GM19463 (cell line): ENCODE measurements around the gene RAB23.
"Not testable (repeated sequence)": the region's sequence is repeated elsewhere in the genome, so short reads cannot be mapped to it uniquely, and the experiment has no call there.

Experiments
- ATAC-seq: cut with Tn5 transposase; IDR thresholded peaks from one replicate; pipeline ENCODE4 v1.9.1; 2021; ENCODE audit warnings: mild to moderate bottlenecking, moderate library complexity; ENCODE audit not compliant: unreplicated experiment

Gene RAB23

GRCh38 chr6:57243526-57243925 lies 21.4 kb upstream of the RAB23 start:
- not testable (repeated sequence) for ATAC-seq

DNA sequence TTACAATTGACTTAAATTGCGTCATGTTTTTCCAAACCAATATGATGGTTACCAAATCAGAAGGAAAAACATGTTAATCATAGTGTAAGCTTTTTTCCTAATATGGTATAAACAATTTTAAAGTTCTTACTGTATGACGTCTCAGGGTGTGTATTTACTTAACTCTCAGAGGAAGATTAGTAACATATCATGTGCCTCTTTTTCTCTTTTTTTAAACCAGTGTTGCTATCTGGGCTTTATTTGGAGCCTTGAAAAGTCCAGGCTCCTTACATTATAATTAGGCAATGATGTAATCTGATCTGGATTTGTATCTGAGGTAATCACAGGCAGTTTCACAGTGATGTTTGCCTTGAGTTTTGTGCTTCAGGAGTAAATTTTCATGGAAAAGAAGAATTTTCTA lies 20.4 kb upstream of the RAB23 start:
- no peak for ATAC-seq

GRCh38 chr6:57226221-57226620 lies 4.1 kb upstream of the RAB23 start:
- ATAC-seq = no peak

DNA sequence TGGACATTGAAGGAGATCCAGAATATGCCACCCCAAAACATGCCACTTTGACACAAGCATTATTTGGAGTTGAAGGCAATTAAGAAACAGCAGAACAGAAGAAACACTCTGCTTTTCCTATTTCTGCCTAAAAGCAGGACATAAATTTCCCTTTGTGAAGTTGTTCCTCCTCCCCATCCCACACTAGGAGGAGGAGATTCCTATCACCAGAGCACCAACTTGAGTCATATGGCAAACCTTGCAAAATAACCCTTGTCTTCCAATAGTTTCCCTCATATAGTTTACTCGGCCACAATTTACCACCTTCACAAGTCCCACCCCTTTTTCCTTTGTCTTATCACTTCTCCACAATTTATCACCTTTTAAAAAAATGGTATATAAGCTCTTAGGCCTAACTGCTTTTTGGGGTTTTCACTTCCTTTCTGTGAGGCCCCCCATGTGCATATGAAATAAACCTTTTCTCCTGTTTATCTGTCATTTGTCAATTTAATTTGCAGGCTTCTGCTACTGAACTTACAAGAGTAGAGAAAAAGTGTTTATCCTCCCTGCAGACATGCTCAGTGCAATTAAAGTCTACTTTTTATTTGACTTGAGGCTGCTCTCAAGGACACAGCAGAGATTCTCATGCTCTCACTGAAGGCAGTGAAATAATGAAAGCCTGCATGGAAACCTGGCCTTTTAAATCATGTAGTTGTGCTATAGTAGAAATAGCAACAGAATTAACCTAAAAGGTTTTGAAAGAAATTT lies 2.8 kb upstream of the RAB23 start:
- ATAC-seq = no peak

GRCh38 chr6:57222743-57223077 lies 603 bp upstream of the RAB23 start:
- ATAC-seq = no peak

DNA sequence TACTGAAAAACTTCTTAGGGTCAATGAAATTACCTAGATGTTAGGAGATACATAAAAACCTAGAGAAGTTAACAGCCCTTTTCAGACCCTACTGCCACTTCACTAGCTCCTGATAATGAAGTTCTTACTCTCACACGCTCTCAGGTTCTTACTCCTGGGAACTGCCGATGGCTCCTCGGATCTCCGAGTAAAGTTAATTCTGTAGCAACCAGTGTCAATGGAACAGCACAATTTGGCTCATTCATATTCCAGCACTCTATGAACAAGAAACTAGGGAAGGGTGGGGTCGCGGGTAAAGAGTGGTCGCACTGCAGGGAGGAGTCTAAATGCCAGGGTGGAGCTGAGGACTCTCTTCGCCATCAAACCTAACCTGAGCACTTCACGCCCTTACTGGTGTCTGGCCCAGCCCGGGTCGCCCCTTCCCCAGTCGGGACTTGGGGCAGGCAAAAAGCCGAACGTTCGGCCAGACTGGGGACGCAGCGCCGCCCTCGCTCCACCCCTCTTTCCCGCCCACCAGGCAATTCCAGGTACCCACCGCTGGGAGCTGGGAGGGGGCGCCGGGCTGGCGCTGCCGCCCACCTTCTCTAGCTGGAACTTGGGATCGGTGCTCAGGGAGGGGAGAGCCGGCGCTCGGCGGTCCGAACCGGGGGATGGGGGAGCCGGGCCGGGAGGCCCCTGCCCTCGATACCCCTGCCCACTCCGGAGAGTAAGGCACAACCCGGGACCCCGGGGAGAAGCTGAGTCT lies 744 bp downstream of the RAB23 start:
- ATAC-seq = peak; percentile 58

DNA sequence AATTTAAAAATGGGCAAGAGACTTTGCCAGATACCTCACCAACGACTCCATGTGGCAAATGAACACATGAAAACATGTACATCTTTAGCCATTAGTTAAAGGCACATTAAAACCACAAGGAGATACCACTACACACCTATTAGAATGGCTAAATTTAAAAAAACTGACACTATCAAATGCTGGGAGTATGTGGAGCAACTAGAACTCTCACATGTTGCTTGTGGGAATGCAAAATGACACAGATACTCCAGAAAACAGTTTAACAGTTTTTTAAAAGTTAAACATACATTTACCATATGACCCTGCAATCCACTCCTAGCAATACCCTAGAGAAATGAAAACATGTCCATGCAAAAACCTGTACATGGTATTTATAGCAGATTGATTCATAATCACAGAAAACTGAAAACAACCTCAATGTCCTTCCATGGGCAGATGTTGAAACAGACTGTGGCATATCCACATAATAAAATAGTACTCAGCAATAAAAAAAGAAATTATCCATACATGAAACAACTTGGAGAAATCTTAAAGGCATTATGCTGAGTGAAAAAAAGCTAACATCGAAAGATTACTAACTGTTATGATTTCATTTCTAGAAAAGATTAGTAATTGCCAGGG lies 1.9 kb downstream of the RAB23 start:
- no peak for ATAC-seq

GRCh38 chr6:57217270-57217669 lies 4.8 kb downstream of the RAB23 start:
- no peak for ATAC-seq

DNA sequence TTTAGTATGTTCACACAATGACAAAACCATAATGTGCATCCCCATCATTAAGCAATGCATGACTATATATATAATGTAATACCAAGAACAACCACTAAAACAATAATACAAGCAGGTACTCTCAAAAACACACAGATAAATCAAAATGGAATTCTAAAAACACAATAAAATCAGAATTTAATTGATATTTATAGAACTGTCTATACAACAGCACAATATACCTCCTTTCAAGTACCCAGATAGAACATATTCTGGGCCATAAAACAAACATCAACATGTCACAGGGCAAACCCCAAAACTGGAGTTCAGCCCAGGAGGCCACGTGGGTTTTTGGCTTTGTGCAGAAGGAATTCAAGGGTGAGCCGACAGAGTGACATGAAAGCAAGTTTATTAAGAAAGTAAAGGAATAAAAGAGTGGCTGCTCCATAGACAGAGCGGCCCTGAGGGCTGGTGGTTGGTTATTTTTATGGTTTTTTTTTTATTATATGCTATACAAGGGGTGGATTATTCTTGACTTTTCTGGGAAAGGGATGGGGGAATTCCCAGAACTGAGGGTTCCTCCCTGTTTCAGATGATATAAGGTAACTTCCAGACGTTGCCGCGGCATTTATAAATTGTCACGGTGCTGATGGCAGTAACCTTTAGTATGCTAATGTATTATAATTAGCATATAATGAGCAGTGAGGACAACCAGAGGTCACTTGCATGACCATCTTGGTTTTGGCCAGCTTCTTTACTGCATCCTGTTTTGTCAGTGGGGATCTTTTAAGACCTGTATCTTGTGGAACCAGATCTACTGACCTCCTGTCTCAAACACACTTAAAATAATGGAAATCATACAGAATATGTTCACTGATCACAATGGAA lies 5.6 kb downstream of the RAB23 start:
- ATAC-seq = no peak

- no peak for ATAC-seq
These were observed 6.8 kb downstream of the RAB23 start for GRCh38 chr6:57215260-57215659.

GRCh38 chr6:57210060-57210459 lies 12.0 kb downstream of the RAB23 start:
- no peak for ATAC-seq

GRCh38 chr6:57209030-57209429 lies 13.1 kb downstream of the RAB23 start:
- ATAC-seq = no peak

GRCh38 chr6:57207872-57208271 lies 14.2 kb downstream of the RAB23 start:
- ATAC-seq = no peak

GRCh38 chr6:57207141-57207540 lies 15.0 kb downstream of the RAB23 start:
- no peak for ATAC-seq

GRCh38 chr6:57205550-57206328 lies 16.4 kb downstream of the RAB23 start:
- ATAC-seq = peak; percentile 56

DNA sequence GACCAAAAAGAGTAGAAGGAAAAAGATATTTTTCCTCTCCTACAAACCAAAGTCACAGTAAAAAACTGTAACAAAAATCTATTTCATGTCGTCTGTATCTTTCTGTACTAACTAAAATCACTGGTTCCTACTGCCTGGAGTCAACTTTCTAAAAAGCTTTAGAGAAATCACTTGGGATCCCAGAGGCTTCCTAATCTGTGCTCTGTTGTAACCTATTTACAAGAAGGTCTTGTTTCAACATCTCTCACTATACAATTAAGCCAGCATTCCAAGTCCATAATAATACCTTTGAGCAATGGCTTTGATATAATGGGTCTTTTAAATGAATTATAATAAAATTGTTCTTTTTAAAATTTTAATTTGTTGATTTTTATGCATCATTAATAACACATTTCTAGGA lies 20.4 kb downstream of the RAB23 start:
- ATAC-seq = no peak

- ATAC-seq = no peak
These were observed 23.0 kb downstream of the RAB23 start for GRCh38 chr6:57198926-57199636.

DNA sequence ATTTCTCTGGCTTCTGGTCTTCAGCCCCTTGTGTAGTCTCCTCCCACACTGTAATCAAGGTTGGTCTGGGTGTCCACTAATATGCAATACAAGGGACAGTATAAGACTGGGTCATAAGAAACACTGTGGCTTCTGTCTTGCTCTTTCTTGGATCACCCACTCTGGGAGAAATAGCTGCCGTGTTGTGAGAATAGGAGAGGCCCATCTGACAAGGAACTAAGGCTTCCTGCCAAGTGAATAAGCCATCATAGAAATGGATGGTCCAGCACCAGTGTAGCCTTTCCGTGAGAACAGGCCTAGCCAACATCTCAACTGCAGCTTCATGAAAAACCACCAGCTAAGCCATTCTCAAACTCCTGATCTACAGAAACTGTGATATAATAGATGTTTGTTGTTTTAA lies 26.6 kb downstream of the RAB23 start:
- no peak for ATAC-seq

DNA sequence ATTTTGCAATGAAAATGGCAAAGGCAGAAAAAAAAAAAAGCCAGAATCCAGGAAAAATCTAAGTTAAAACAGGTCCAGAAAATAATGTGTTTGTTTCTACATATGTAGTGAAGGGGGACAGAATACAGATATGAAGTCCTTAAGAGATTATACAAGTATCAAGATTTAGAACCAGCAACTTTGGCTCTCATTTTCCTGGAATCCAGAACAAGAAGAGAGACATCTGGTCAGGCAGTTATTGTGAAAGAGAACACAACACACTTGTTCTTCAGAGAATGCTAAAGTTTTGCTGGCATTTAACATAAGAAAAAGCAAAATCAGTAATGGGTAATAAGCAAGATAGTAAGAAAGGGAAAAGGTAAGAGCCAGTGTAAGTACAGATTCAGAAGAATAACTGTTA lies 28.9 kb downstream of the RAB23 start:
- no peak for ATAC-seq

- ATAC-seq = no peak
These were observed 32.0 kb downstream of the RAB23 start for GRCh38 chr6:57190140-57190539.
